Retinal pigment epithelial cell (primary cell): Measurements from ENCODE around the gene ZFP36.

Experiments used
- DNase-seq: peaks from one replicate; pipeline ENCODE4 v3.0.0-alpha.2; 2010; ENCODE audit warnings: low read depth
- H3K4me3 ChIP-seq: 2 replicates; pipeline ENCODE4 v1.5.1; 2011; ENCODE audit warnings: mild to moderate bottlenecking, low read length, control low read depth, moderate library complexity
- CTCF ChIP-seq: conservative IDR thresholded peaks from 2 replicates; pipeline ENCODE4 v1.5.1; 2011; ENCODE audit warnings: low read depth, low read length, control low read depth, inconsistent platforms

ZFP36 gene

GRCh38 chr19:39416152-39417120 lies 9.8 kb downstream of the ZFP36 start:
- TF ChIP-seq CTCF, result no peak
- no peak for DNase-seq
- H3K4me3 ChIP-seq, result no peak overlapping the region

GRCh38 chr19:39417463-39418181 lies 11.0 kb downstream of the ZFP36 start:
- H3K4me3 ChIP-seq, result no peak overlapping the region
- TF ChIP-seq CTCF, result no peak
- no peak for DNase-seq

- DNase-seq, result no peak
- H3K4me3 ChIP-seq, result no peak overlapping the region
- no peak for TF ChIP-seq CTCF
These were observed 12.4 kb downstream of the ZFP36 start for GRCh38 chr19:39419003-39419402.

GRCh38 chr19:39420769-39421168 lies 14.1 kb downstream of the ZFP36 start:
- DNase-seq, result no peak
- H3K4me3 ChIP-seq, result no peak overlapping the region
- no peak for TF ChIP-seq CTCF

- H3K4me3 ChIP-seq, result no peak overlapping the region
- DNase-seq, result no peak
- TF ChIP-seq CTCF, result no peak
These were observed 15.4 kb downstream of the ZFP36 start for GRCh38 chr19:39422020-39422419.

GRCh38 chr19:39423258-39424086 lies 16.8 kb downstream of the ZFP36 start:
- no peak for TF ChIP-seq CTCF
- no peak overlapping the region for H3K4me3 ChIP-seq
- DNase-seq, result no peak
